DOHH2 (cell line): ENCODE data around the gene MKLN1.

Experiments
- H3F3A ChIP-seq: fragments of 200-600 bp; sonication (generic), shearing (Covaris generic); 2 replicates; pipeline ENCODE4 v1.6.0; 2016; ENCODE audit warnings: antibody characterized with exemption, mild to moderate bottlenecking; ENCODE audit not compliant: control insufficient read depth, insufficient read depth
- H3K27ac ChIP-seq: fragments of 200-600 bp; sonication (generic); 2 replicates; pipeline ENCODE4 v1.5.1; 2014; ENCODE audit warnings: low read depth, mild to moderate bottlenecking, low read length, moderate library complexity
- H3K27me3 ChIP-seq: fragments of 200-600 bp; sonication (generic); 2 replicates; pipeline ENCODE4 v1.6.1; 2014; ENCODE audit warnings: mild to moderate bottlenecking, low read length, mixed read lengths; ENCODE audit not compliant: control insufficient read depth
- H3K36me3 ChIP-seq: fragments of 200-600 bp; sonication (generic); 2 replicates; pipeline ENCODE4 v1.6.1; 2014; ENCODE audit warnings: mild to moderate bottlenecking, low read length, moderate library complexity, mixed read lengths; ENCODE audit not compliant: control insufficient read depth
- H3K4me1 ChIP-seq: fragments of 200-600 bp; sonication (generic); 2 replicates; pipeline ENCODE4 v1.6.1; 2014; ENCODE audit warnings: mild to moderate bottlenecking, low read length, mixed read lengths; ENCODE audit not compliant: control insufficient read depth
- H3K4me2 ChIP-seq: fragments of 200-600 bp; sonication (generic); 2 replicates; pipeline ENCODE4 v1.6.0; 2014; ENCODE audit warnings: mild to moderate bottlenecking, low read length, moderate library complexity
- H3K4me3 ChIP-seq: fragments of 200-600 bp; sonication (generic); 2 replicates; pipeline ENCODE4 v1.5.1; 2014; ENCODE audit warnings: mild to moderate bottlenecking, low read length, mixed read lengths
- H3K79me2 ChIP-seq: fragments of 200-600 bp; sonication (generic); 2 replicates; pipeline ENCODE4 v1.6.1; 2014; ENCODE audit warnings: mild to moderate bottlenecking, low read length, mixed read lengths; ENCODE audit not compliant: control insufficient read depth
- H3K9me2 ChIP-seq: fragments of 200-600 bp; sonication (generic); replicated peaks from 2 replicates; pipeline ENCODE4 v1.6.1; 2014; ENCODE audit warnings: mild to moderate bottlenecking, low read length, mixed read lengths; ENCODE audit not compliant: control insufficient read depth
- H3K9me3 ChIP-seq: fragments of 200-600 bp; sonication (generic); 2 replicates; pipeline ENCODE4 v1.6.1; 2014; ENCODE audit warnings: antibody characterized with exemption, low read length, mixed read lengths; ENCODE audit not compliant: control insufficient read depth, insufficient read depth
- H4K20me1 ChIP-seq: fragments of 200-600 bp; sonication (generic); 2 replicates; pipeline ENCODE4 v1.6.0; 2014; ENCODE audit warnings: low read depth, mild to moderate bottlenecking, antibody characterized with exemption, low read length, moderate library complexity; ENCODE audit not compliant: control insufficient read depth, insufficient read depth
- EZH2phosphoT487 ChIP-seq: fragments of 200-600 bp; sonication (generic); IDR thresholded peaks from 2 replicates; pipeline ENCODE4 v1.6.1; 2017; ENCODE audit warnings: borderline replicate concordance, mild to moderate bottlenecking, antibody characterized with exemption, low read length, moderate library complexity, mixed read lengths
- TF ChIP-seq, protein P1 (sequence below): fragments of 200-600 bp; sonication (generic); IDR thresholded peaks from one replicate; pipeline ENCODE4 v1.5.1; 2014; ENCODE audit warnings: antibody characterized with exemption, mild to moderate bottlenecking, low read depth, low read length; ENCODE audit not compliant: poor library complexity, severe bottlenecking

The MKLN1 gene

GRCh38 chr7:131371411-131371810 is 43.7 kb downstream of the MKLN1 start:
- no peak for TF ChIP-seq EZH2phosphoT487
- TF ChIP-seq, protein P1, sequence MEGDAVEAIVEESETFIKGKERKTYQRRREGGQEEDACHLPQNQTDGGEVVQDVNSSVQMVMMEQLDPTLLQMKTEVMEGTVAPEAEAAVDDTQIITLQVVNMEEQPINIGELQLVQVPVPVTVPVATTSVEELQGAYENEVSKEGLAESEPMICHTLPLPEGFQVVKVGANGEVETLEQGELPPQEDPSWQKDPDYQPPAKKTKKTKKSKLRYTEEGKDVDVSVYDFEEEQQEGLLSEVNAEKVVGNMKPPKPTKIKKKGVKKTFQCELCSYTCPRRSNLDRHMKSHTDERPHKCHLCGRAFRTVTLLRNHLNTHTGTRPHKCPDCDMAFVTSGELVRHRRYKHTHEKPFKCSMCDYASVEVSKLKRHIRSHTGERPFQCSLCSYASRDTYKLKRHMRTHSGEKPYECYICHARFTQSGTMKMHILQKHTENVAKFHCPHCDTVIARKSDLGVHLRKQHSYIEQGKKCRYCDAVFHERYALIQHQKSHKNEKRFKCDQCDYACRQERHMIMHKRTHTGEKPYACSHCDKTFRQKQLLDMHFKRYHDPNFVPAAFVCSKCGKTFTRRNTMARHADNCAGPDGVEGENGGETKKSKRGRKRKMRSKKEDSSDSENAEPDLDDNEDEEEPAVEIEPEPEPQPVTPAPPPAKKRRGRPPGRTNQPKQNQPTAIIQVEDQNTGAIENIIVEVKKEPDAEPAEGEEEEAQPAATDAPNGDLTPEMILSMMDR: no peak
- Histone ChIP-seq H3K27ac (no peak overlapping the region), H3K4me3 (no peak overlapping the region), H3K79me2 (peaks cover 91% of the 10 kb centered on the region), H3K27me3 (no peaks in the 10 kb centered on the region), H3K4me1 (peaks cover 42% of the 10 kb centered on the region), H3F3A (peaks cover 8% of the 10 kb centered on the region; the same call in 1 of the 2 replicates), H3K4me2 (no peak overlapping the region; the same call in 1 of the 2 replicates), H4K20me1 (peaks cover 5% of the 10 kb centered on the region; the same call in 1 of the 2 replicates), H3K36me3 (peaks cover 7% of the 10 kb centered on the region), H3K9me3 (no peaks in the 10 kb centered on the region), H3K9me2 (no peaks in the 10 kb centered on the region)

GRCh38 chr7:131372554-131372953 is 44.9 kb downstream of the MKLN1 start:
- TF ChIP-seq, protein P1: no peak
- TF ChIP-seq EZH2phosphoT487: no peak
- Histone ChIP-seq H3K4me1 (peaks cover 33% of the 10 kb centered on the region), H3K36me3 (peaks cover 12% of the 10 kb centered on the region), H3K79me2 (peaks cover 84% of the 10 kb centered on the region), H3K9me2 (no peaks in the 10 kb centered on the region), H3K4me2 (no peak overlapping the region), H3F3A (peaks cover 8% of the 10 kb centered on the region; the same call in 1 of the 2 replicates), H3K4me3 (no peak overlapping the region), H3K27me3 (no peaks in the 10 kb centered on the region), H4K20me1 (peaks cover 5% of the 10 kb centered on the region; the same call in 1 of the 2 replicates), H3K27ac (no peak overlapping the region), H3K9me3 (no peaks in the 10 kb centered on the region)

- Histone ChIP-seq H3K79me2 (peaks cover 72% of the 10 kb centered on the region), H3K36me3 (peaks cover 16% of the 10 kb centered on the region), H3K27ac (no peak overlapping the region), H3K4me1 (peaks cover 17% of the 10 kb centered on the region), H4K20me1 (peaks cover 2% of the 10 kb centered on the region; the same call in 1 of the 2 replicates), H3K4me3 (no peak overlapping the region), H3K9me2 (no peaks in the 10 kb centered on the region), H3K27me3 (no peaks in the 10 kb centered on the region), H3F3A (peaks cover 5% of the 10 kb centered on the region; the same call in 1 of the 2 replicates), H3K9me3 (no peaks in the 10 kb centered on the region), H3K4me2 (no peak overlapping the region)
- no peak for TF ChIP-seq EZH2phosphoT487
Observed at GRCh38 chr7:131374821-131375220, 47.1 kb downstream of the MKLN1 start.

- peaks cover 10% of the 10 kb centered on the region for H3K4me1 ChIP-seq
- no peak for TF ChIP-seq EZH2phosphoT487
- TF ChIP-seq, protein P1: no peak
- peaks cover 3% of the 10 kb centered on the region; the same call in 1 of the 2 replicates for H4K20me1 ChIP-seq
- H3K79me2 ChIP-seq: peaks cover 72% of the 10 kb centered on the region
- H3K27me3 ChIP-seq: no peaks in the 10 kb centered on the region
- no peaks in the 10 kb centered on the region for H3F3A ChIP-seq
- H3K27ac ChIP-seq: no peak overlapping the region
- no peaks in the 10 kb centered on the region for H3K9me3 ChIP-seq
- H3K9me2 ChIP-seq: no peaks in the 10 kb centered on the region
- peaks cover 36% of the 10 kb centered on the region for H3K36me3 ChIP-seq
- no peak overlapping the region for H3K4me3 ChIP-seq
- H3K4me2 ChIP-seq: no peak overlapping the region
Observed at GRCh38 chr7:131381069-131381838, 53.6 kb downstream of the MKLN1 start.
